Endothelial cell of umbilical vein (primary cell): Measurements from ENCODE around the gene LDLRAD4. TPM values are rescaled to one million over a fixed set of nuclear protein-coding genes. Genes with fewer than 3 reads are reported as not detected.

Experiments used
- BruUV-seq: library from RNA; stranded (reverse); fragments of 400-500 nt; replicated peaks from 2 replicates; lab custom pipeline; 2021; lab: Mats Ljungman, UMichigan
- CTCF ChIA-PET: fragments of 300-600, 350-600 bp; sonication (Branson Sonifier 250); formaldehyde crosslinking; loops from one replicate; lab custom pipeline; 2021; ENCODE audit warnings: antibody characterized with exemption, inconsistent platforms; lab: Charles Lee
- POLR2A ChIA-PET: fragments of 300-600, 350-600 bp; sonication (Branson Sonifier 250); formaldehyde crosslinking; loops from one replicate; lab custom pipeline; 2021; ENCODE audit warnings: antibody characterized with exemption, inconsistent platforms; lab: Charles Lee
- DNase-seq: peaks from one replicate; pipeline ENCODE4 v3.0.0-alpha.2; 2011; ENCODE audit warnings: low read depth, low spot score
- FAIRE-seq: peaks from 2 replicates; lab custom pipeline; 2011; peaks lifted over from hg19 to GRCh38; lab: Jason Lieb, UNC
- H2AFZ ChIP-seq: 2 replicates; pipeline ENCODE4 v1.6.0; 2012; ENCODE audit warnings: low read depth, low read length, control low read depth, inconsistent platforms
- H3K27ac ChIP-seq: 2 replicates; pipeline ENCODE4 v1.5.1; 2011; ENCODE audit warnings: low read depth, mild to moderate bottlenecking, control low read depth, low read length, moderate library complexity; ENCODE audit not compliant: insufficient read depth
- H3K27me3 ChIP-seq, 2 experiments: 2 replicates each; pipeline versions ENCODE4 v1.6.0 to v1.6.1; 2011; ENCODE audit warnings: low read length in 2 of 2, mixed read lengths in 1 of 2; ENCODE audit not compliant: control insufficient read depth in 2 of 2, insufficient read depth in 2 of 2
- H3K36me3 ChIP-seq, 2 experiments: 2 replicates in 1 of 2; 3 replicates in 1 of 2; pipeline ENCODE4 v1.5.1; 2011; ENCODE audit warnings: low read length in 2 of 2, mild to moderate bottlenecking in 1 of 2, moderate library complexity in 1 of 2; ENCODE audit not compliant: control insufficient read depth in 2 of 2, insufficient read depth in 2 of 2; ENCODE audit errors: extremely low read depth in 1 of 2
- H3K4me1 ChIP-seq: 3 replicates; pipeline ENCODE4 v1.5.1; 2011; ENCODE audit warnings: mild to moderate bottlenecking, low read length; ENCODE audit not compliant: control insufficient read depth, insufficient read depth; ENCODE audit errors: extremely low read depth
- H3K4me2 ChIP-seq: 2 replicates; pipeline ENCODE4 v1.6.1; 2011; ENCODE audit warnings: low read length, control low read depth, mixed read lengths; ENCODE audit not compliant: insufficient read depth
- H3K4me3 ChIP-seq, 3 experiments: fragments of 200-600 bp in 1 of 3; sonication (generic), shearing (Covaris generic) in 1 of 3; replicated peaks in 1 of 3; 2 replicates each; pipeline ENCODE4 v1.5.1; 2011 to 2016; ENCODE audit warnings: control low read depth in 3 of 3, low read length in 3 of 3, mild to moderate bottlenecking in 2 of 3, inconsistent platforms in 1 of 3, low read depth in 1 of 3, moderate library complexity in 1 of 3; ENCODE audit not compliant: insufficient read depth in 1 of 3
- H3K79me2 ChIP-seq: 2 replicates; pipeline ENCODE4 v1.6.0; 2012; ENCODE audit warnings: low read length, inconsistent platforms; ENCODE audit not compliant: control insufficient read depth, insufficient read depth
- H3K9ac ChIP-seq: replicated peaks from 2 replicates; pipeline ENCODE3; 2011; ENCODE audit warnings: low read length, control low read depth; ENCODE audit not compliant: insufficient read depth; ENCODE audit errors: extremely low read depth
- H3K9me1 ChIP-seq: replicated peaks from 3 replicates; pipeline ENCODE4 v1.6.0; 2011; ENCODE audit warnings: mild to moderate bottlenecking, low read length; ENCODE audit not compliant: control insufficient read depth, insufficient read depth; ENCODE audit errors: extremely low read depth
- H3K9me3 ChIP-seq: replicated peaks from 2 replicates; pipeline ENCODE4 v1.5.1; 2012; ENCODE audit warnings: low read length, inconsistent platforms; ENCODE audit not compliant: control insufficient read depth, insufficient read depth
- H4K20me1 ChIP-seq: replicated peaks from 2 replicates; pipeline ENCODE3; 2011; ENCODE audit warnings: mild to moderate bottlenecking, low read length; ENCODE audit not compliant: control insufficient read depth, insufficient read depth; ENCODE audit errors: extremely low read depth
- CTCF ChIP-seq, 2 donors: IDR thresholded peaks; 1 replicate in 1 of 2; 2 replicates in 1 of 2; pipeline ENCODE4 v1.5.1; 2011; ENCODE audit warnings: low read length in 2 of 2, mild to moderate bottlenecking in 2 of 2, moderate library complexity in 2 of 2, control low read depth in 1 of 2, inconsistent platforms in 1 of 2, low read depth in 1 of 2; ENCODE audit not compliant: insufficient read depth in 1 of 2; ENCODE audit errors: extremely low read depth in 1 of 2
- EZH2 ChIP-seq: IDR thresholded peaks from 2 replicates; pipeline ENCODE4 v1.6.1; 2012; ENCODE audit warnings: borderline replicate concordance, low read depth, mild to moderate bottlenecking, moderate library complexity, low read length, inconsistent platforms; ENCODE audit not compliant: severe bottlenecking
- FOS ChIP-seq: IDR thresholded peaks from 2 replicates; pipeline ENCODE4 v1.6.1; 2011; ENCODE audit warnings: mild to moderate bottlenecking, low read length, moderate library complexity, borderline replicate concordance; ENCODE audit not compliant: insufficient read depth
- GATA2 ChIP-seq: IDR thresholded peaks from 2 replicates; pipeline ENCODE4 v1.7.0; 2011; ENCODE audit warnings: low read depth, mild to moderate bottlenecking, moderate library complexity, mixed read lengths, low read length; ENCODE audit not compliant: insufficient read length, insufficient read depth
- JUN ChIP-seq: IDR thresholded peaks from 2 replicates; pipeline ENCODE4 v1.6.1; 2011; ENCODE audit warnings: borderline replicate concordance, low read depth; ENCODE audit not compliant: insufficient read length, insufficient read depth
- MAX ChIP-seq: IDR thresholded peaks from 2 replicates; pipeline ENCODE4 v1.6.1; 2011; ENCODE audit not compliant: insufficient read depth, insufficient read length
- MYC ChIP-seq: IDR thresholded peaks from one replicate; pipeline ENCODE4 v1.6.1; 2011; ENCODE audit warnings: mild to moderate bottlenecking, low read depth, low read length
- POLR2A ChIP-seq: IDR thresholded peaks from 2 replicates; pipeline ENCODE4 v1.6.1; 2012; ENCODE audit warnings: low read depth, mild to moderate bottlenecking, control low read depth, low read length
- POLR2AphosphoS5 ChIP-seq: IDR thresholded peaks from 2 replicates; pipeline ENCODE4 v1.6.1; 2012; ENCODE audit warnings: low read depth, mild to moderate bottlenecking, control low read depth, low read length, moderate library complexity; ENCODE audit not compliant: insufficient read depth
- dilution Hi-C: fragments of 300-500 bp; cut with MboI; formaldehyde crosslinking; loops from one replicate; pipeline ENCODE4 v1.15.0; 2019; ENCODE audit warnings: low sequenced_read_pairs; ENCODE audit not compliant: extremely low pct_ligation_motif_present
- intact Hi-C: fragments of 100-400 bp; cut with micrococcal nuclease; formaldehyde crosslinking; loops from one replicate; pipeline ENCODE4 v1.10.0; 2022
- polyA plus RNA-seq, 4 experiments: library from polyadenylated mRNA; depleted of rRNA in 3 of 4; stranded (reverse) in 3 of 4; unstranded in 1 of 4; fragments of >200 nt; gene quantifications; 2 replicates each; pipeline versions ENCODE4 v1.2.1 to v1.2.3, GENCODE V29; 2011 to 2012; ENCODE audit warnings: missing spikeins in 1 of 4
- total RNA-seq: library from RNA; stranded (reverse); gene quantifications from 2 replicates; pipeline ENCODE4 v1.2.3, GENCODE V29; 2021

LDLRAD4 gene
- total and polyA plus RNA-seq, 2 donors (not counting 3 experiments of a cell fraction or from before 2014, with no cell fraction given): 5.2 to 6.5 TPM

DNA sequence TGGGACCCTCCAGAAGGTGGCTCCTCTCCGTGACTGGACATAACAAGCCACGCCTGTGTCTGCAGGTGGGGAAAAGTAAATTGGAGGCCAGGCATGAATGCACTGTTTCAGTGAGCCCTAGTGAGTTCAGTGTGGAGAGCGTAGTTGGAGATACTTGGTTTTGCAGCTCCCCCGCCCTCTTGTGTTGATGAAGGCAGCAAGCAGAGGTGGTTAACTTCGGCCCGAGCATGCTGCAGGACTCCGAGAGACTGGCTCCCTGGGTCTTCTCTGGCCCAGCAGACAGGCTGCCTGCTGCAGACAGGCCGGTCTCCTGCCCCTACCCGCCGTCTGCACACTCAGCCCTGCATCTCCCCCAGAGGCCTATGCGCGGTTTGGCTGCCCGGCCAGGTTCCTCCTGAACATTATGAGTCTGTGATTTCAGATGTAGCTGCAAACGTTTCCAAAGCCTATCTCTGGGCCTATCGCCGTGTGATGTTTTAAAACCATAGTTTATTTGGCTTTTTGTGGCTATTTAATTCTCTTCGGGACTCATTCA is 102.4 kb downstream of the LDLRAD4 start:
- no peak overlapping the region for H3K4me2 ChIP-seq
- dilution Hi-C loops: no loop called here
- TF ChIP-seq CTCF (IDR thresholded peaks at IDR 0.05; ENCODE audit: extremely low read depth in 1 of 2, insufficient read depth in 1 of 2, low read depth in 1 of 2, low read length in 2 of 2): no peak
- TF ChIP-seq FOS: no peak
- no peak for TF ChIP-seq POLR2A
- no peak for TF ChIP-seq GATA2
- no peak for TF ChIP-seq JUN
- TF ChIP-seq MAX: no peak
- TF ChIP-seq EZH2: no peak
- TF ChIP-seq MYC: no peak
- no peak for TF ChIP-seq POLR2AphosphoS5
- H3K9ac ChIP-seq: no peak overlapping the region
- no peak overlapping the region for H2AFZ ChIP-seq
- no peaks in the 10 kb centered on the region for H3K4me1 ChIP-seq
- no peak for DNase-seq
- no peaks in the 10 kb centered on the region for H3K9me1 ChIP-seq
- ChIA-PET POLR2A (no interaction called here), CTCF (no interaction called here)
- no peak overlapping the region for H3K27ac ChIP-seq
- H3K9me3 ChIP-seq: no peaks in the 10 kb centered on the region
- no peak overlapping the region for H3K4me3 ChIP-seq
- H3K79me2 ChIP-seq: no peaks in the 10 kb centered on the region
- no peaks in the 10 kb centered on the region for H4K20me1 ChIP-seq
- no peaks in the 10 kb centered on the region for H3K36me3 ChIP-seq
- no peaks in the 10 kb centered on the region for H3K27me3 ChIP-seq
- intact Hi-C loops: no loop called here
- BruUV-seq: no TSS peak
- FAIRE-seq: no peak
